ENCODE results near the gene TBATA.

DNA sequence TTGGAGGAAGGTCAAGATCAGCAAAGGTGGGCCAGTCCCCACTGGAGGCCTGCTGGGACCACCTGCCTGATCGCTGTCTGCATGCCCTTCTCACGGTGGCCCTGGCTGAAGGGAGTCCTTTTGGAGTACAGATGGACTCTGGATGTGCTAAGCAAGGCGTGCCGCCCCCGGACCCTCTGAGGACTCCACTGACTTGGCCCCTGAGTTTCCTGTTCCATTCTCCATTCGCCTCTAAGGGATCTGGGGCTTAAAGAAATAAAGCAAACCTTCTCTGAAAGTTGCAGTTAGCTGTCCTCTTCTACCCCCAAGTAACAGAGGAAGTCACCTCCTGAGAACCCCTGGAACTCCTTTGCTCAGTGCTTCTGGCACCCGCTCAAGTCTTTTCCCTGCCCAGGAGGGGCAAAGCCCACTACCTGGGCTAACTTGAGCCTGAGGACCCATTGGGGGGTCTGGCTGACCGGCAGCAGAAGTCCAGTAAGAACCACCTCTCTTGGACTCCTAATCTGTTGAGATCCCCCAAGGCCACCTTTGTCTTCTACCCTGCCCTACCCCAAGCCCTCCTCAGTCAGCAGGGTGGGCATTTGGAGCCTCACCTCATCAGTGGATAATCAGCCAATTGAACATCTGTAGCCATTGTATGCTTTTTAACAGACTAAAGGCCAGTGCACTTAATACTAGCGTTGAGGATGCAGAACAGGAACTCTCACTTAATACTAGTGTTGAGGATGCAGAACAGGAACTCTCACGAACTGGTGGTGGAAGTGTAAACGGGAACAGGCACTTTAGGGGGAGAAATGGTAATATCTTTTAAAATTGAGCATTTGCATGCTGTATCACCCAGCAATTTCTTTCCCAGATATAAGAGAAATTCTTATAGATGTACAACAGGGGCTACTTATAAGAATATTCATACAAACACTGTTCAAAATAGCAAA lies 2.2 kb downstream of the TBATA start:
- TF ChIP-seq GATA2 (IDR thresholded peaks at IDR 0.05; ENCODE audit: low read depth, low read length), result no peak
- no peak for TF ChIP-seq GATA3 (IDR thresholded peaks at IDR 0.05; ENCODE audit: low read depth, low read length)

Measured in SH-SY5Y (cell line).